GM19240 (cell line): ENCODE data around the gene TCP11L1.
A peak's percentile ranks its signal among the peaks of the same experiment; 100 is the strongest.

Experiments used
- DNase-seq: peaks from one replicate; pipeline ENCODE4 v3.0.0; 2011; ENCODE audit warnings: low spot score; ENCODE audit not compliant: insufficient read length

The TCP11L1 gene, protein sequence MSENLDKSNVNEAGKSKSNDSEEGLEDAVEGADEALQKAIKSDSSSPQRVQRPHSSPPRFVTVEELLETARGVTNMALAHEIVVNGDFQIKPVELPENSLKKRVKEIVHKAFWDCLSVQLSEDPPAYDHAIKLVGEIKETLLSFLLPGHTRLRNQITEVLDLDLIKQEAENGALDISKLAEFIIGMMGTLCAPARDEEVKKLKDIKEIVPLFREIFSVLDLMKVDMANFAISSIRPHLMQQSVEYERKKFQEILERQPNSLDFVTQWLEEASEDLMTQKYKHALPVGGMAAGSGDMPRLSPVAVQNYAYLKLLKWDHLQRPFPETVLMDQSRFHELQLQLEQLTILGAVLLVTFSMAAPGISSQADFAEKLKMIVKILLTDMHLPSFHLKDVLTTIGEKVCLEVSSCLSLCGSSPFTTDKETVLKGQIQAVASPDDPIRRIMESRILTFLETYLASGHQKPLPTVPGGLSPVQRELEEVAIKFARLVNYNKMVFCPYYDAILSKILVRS

GRCh38 chr11:33039274-33040032 lies at the start of gene TCP11L1:
Gene TCP11L1, plus strand, starts transcription at chr11:33039572. Its CDS starts 4,202 bp downstream, at chr11:33043774.
- peak; percentile 67 for DNase-seq

DNA sequence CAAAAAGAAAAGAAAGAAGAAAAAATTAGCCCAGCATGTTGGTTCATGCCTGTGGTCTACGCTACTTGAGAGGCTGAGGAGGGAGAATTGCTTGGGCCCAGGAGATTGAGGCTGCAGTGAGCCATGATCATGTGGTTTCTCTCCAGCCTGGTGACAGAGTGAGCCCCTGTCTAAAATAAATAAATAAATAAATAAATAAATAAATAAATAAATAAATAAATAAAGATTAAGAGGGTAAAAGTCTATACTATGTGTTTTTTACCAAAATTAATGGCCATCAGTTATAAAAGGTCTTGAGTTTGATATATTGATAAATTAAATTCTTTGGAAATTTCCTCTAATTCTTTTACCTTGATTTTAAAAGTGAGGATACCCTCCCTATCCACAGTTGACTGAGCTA lies 48.9 kb upstream of the TCP11L1 start:
- DNase-seq = no peak

DNA sequence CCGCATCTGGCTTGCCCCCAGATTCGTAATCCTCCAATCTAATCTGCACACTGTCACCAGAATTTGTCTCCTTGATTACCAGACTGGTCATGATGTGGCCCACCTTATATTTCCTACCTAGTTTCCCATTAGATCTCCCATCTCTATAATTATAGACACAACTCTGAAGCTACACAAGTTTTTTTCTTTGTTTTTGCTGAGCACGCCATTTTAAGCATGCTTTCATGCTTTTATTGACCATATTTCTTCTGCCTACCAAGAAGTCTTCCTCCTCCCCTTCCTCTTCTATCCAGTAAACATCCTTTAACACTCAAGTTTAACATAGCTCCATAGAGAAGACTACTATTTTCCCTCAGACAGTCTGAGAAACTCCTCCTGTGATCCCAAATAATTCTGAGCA lies 47.9 kb upstream of the TCP11L1 start:
- no peak for DNase-seq

- no peak for DNase-seq
These were observed 47.5 kb upstream of the TCP11L1 start for GRCh38 chr11:32991898-32992297.

DNA sequence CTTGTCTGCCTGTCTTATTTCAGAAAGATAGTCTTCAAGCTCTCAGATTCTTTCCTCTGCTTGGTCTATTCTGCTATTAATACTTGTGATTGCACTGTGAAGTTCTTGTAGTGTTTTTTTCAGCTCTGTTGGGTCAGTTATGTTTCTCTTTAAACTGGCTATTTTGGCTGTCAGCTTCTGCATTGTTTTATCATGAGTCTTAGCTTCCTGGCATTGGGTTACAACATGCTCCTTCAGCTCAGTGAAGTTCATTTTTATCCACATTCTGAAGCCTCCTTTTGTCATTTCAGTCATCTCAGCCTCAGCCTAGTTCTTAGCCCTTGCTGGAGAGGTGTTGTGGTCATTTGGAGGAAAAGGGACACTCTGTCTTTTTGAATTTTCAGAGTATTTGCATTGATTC lies 39.2 kb upstream of the TCP11L1 start:
- no peak for DNase-seq

DNA sequence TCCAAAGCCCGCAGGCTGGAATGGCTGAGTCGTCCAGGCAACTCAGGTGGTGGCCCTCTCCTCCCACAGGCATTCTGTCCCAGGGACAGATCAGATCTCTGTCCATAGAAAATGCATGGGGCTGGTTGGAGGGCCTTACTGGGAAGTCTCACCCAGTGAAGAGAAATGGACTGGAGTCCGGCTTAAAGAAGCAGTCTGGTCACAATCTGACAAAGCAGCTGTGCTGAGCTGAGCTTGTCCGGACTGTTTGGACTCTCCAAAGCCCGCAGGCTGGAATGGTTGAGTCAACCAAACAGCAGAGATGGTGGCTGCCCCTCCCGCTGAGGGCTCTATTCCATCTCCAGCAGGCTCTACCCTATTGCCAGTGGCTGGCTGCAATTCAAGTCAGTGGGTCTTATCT lies 38.1 kb upstream of the TCP11L1 start:
- no peak for DNase-seq

GRCh38 chr11:33001751-33002542 lies 37.4 kb upstream of the TCP11L1 start:
- no peak for DNase-seq

GRCh38 chr11:33005175-33005574 lies 34.2 kb upstream of the TCP11L1 start:
- DNase-seq = no peak

DNA sequence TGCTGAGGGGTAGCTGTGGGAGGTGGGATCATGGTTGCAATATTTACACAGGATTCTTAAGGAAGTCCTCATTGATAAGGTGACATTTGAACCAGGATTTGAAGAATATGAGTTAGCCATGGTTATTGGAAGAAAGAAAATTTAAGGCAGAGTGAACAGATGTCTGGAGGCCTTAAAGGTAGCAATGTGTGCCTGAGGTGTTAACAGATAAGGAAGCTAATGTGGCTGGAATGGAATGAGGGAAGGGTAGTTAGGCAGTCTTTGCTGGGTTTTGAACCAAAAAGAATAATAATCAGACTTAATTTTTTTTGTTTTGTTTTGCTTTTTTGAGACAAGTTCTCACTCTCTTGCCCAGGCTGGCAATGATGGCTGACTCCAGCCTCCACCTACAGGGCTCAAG lies 33.4 kb upstream of the TCP11L1 start:
- no peak for DNase-seq

DNA sequence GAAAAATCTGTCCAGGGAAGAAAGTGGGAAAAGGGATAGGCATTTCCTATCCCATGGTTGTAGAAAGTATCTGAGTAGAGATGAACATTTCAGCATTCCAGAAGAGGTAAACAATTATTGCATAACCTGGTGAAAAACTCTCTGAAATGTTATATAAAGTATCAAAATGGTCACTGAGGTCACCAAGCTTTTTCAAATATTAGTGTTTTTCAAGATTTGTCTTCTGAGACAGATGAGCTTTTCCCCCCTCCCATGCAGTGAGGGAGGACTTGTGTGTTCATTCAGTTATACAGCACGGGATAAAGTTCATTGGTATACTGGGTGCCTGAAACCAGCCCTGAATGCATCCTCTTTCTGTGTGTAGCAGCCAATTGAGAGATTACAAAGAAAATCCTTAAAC lies 25.6 kb upstream of the TCP11L1 start:
- no peak for DNase-seq

DNA sequence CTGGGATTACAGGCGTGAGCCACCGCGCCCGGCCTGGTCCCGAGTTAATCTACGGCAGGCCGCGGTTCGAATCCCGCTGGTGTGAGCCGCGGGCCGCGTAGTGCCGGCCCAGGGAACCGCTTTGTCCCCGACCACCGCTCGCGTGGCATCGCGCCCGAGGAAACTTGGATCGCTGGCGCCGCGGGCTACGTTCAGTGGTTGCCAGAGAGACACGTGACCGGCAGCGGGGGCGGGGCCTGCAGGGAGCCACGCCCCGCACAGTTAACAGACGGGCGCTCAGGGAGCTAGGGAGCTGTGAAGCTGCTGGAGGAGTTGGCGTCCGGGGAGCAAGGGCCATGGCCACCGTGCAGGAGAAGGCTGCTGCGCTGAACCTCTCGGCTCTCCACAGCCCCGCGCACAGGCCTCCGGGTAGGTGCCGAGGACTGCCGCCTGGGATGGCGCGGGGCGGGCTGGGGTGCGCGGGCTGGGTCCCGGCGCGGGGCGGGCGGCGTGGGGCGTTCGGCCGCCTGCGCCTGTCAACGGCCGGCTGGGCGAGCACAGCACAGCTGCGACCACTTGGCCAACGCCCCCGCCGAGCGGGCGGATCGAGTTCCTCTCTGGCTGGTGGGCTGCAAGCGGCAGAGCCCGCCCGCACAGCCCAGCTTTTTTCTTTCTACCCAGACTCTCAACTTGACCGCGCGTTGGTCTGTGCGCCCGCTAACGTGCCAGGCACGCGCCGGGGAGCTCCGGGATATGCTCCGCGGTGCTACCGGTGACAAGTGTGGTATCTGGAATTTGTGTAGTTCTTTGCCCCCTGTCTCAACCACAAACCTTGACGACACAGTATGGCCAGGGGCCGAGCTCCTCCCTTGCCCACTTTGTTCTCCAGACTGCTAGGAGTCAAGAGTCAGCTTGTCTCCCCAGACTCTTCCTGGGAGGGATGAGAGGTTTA lies 23.5 kb upstream of the TCP11L1 start, which contains the start of gene DEPDC7:
TSS of gene DEPDC7 (plus strand) at position 258 of the 931 bp plus-strand sequence. CDS start at position 336, 78 bp downstream.
- peak; percentile 40 for DNase-seq

DNA sequence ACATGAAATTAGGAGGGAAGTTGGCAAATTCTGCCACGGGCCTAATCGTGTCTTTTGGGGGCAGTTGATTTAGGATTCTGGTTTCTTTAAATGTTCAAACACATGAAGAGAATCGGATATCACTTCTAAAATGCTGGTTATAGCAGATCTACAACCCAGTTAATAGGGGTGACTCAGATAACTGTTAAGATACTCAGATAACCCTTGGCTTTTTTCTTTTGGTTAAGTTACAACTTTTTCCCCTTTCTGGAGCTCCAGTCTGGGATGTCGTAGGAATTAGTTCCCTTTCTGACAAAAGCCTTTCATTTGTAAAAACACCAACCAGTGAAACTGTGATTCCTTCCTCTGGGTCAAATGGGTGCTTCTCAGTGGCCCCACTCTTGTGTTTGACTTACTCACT lies 22.7 kb upstream of the TCP11L1 start:
- no peak for DNase-seq

DNA sequence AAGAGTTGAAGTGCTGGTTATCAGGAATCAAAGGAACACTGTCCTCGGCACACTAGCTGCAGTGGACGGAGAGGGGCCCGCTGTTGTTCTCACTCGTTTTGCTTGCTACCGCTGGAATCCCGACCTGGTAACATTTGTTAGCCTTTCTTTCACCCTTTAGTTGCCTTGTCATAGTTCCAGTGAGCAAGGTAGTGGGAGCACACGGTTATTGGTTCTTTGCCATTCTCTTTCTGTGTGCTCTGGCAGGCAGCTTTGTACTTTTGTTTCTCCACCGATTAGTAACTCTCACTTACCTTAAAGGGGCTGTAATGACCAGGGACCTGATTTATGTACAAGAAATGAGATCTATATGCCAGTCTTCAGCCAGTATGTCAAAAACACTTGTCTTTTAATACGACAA lies 21.9 kb upstream of the TCP11L1 start:
- no peak for DNase-seq

DNA sequence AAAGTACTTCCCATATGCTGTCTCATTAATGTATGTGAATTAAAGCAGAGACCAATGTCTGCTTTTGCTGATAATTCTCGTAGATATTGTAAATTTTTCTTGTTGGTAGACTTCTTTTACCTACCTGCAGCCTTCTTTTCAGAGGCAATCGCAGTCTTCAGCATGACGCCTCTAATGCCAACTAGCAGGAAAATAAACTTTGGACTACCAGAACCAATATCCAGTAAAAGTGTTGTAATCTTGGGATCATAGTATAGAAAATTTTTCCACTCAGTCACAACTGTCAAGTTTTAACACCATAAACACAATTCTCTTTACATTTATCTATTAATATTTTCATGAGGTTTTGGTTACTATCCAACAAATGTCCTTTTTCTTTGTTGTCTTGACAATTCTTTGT lies 21.4 kb upstream of the TCP11L1 start:
- DNase-seq = no peak

GRCh38 chr11:33018840-33019239 lies 20.5 kb upstream of the TCP11L1 start:
- DNase-seq = no peak

DNA sequence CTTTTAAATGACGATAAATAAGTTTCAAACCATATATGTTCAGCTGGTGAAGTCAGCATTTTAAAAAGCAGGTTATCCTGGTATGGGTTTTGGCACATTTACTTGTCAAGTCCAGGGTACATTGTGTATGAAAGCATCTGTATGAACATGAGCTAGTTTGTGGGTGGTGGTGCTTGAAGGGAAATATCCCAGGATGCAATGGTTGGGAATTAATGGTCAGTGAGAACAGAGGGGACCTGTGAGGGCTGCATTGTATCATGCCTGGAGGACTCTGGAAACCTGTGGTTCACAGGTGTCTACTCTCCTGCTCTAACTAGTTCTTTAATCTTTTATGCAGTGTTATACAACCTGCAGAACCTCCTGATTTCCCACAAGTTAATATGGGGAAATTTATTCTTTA lies 17.9 kb upstream of the TCP11L1 start:
- DNase-seq = no peak

- DNase-seq = no peak
These were observed 17.4 kb upstream of the TCP11L1 start for GRCh38 chr11:33021937-33022336.

GRCh38 chr11:33025339-33025722 lies 14.0 kb upstream of the TCP11L1 start:
- DNase-seq = no peak

- no peak for DNase-seq
These were observed 12.1 kb upstream of the TCP11L1 start for GRCh38 chr11:33027233-33027632.

GRCh38 chr11:33027846-33028536 lies 11.4 kb upstream of the TCP11L1 start:
- no peak for DNase-seq
